ENCODE measurements around the gene MFNG. TPM values are rescaled to one million over a fixed set of nuclear protein-coding genes. Genes with fewer than 3 reads are reported as not detected.

The MFNG gene
- total RNA-seq, 2 experiments from 2014 or later = 225 to 235 TPM

- POLR2A ChIA-PET = interaction anchor here (0.5 to 1.2 kb wide), 2 partner anchors 132 to 340 kb away, joined by 3 read pairs; no protein-coding TSS in a partner anchor
- TF ChIP-seq EZH2phosphoT487 (IDR thresholded peaks at IDR 0.05; ENCODE audit: borderline replicate concordance, low read depth, low read length) = no peak
- TF ChIP-seq, protein P1, sequence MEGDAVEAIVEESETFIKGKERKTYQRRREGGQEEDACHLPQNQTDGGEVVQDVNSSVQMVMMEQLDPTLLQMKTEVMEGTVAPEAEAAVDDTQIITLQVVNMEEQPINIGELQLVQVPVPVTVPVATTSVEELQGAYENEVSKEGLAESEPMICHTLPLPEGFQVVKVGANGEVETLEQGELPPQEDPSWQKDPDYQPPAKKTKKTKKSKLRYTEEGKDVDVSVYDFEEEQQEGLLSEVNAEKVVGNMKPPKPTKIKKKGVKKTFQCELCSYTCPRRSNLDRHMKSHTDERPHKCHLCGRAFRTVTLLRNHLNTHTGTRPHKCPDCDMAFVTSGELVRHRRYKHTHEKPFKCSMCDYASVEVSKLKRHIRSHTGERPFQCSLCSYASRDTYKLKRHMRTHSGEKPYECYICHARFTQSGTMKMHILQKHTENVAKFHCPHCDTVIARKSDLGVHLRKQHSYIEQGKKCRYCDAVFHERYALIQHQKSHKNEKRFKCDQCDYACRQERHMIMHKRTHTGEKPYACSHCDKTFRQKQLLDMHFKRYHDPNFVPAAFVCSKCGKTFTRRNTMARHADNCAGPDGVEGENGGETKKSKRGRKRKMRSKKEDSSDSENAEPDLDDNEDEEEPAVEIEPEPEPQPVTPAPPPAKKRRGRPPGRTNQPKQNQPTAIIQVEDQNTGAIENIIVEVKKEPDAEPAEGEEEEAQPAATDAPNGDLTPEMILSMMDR (conservative IDR thresholded peaks at IDR 0.05; ENCODE audit: low read length) = no peak
- Histone ChIP-seq H3K4me1 (ENCODE audit: insufficient read depth, low read length, poor library complexity, severe bottlenecking) (peaks cover 7% of the 10 kb centered on the region), H3K9me3 (ENCODE audit: low read length) (no peaks in the 10 kb centered on the region), H3K27ac (ENCODE audit: low read depth, low read length, poor library complexity, severe bottlenecking) (no peak overlapping the region), H3K36me3 (ENCODE audit: insufficient read depth, low read length) (no peaks in the 10 kb centered on the region), H3K79me2 (ENCODE audit: insufficient read depth, low read depth, low read length) (no peaks in the 10 kb centered on the region), H3K4me2 (ENCODE audit: low read length) (no peak overlapping the region), H3K9me2 (ENCODE audit: insufficient read depth, low read length) (no peaks in the 10 kb centered on the region), H2AFZ (ENCODE audit: low read length) (no peak overlapping the region), H4K20me1 (ENCODE audit: insufficient read depth, low read length) (no peaks in the 10 kb centered on the region), H3K4me3 (ENCODE audit: low read depth, low read length, poor library complexity, severe bottlenecking) (no peak overlapping the region)
- BruUV-seq (replicated peaks) = no TSS peak
- CTCF ChIA-PET (ENCODE audit: unreplicated experiment) = no interaction called here
- intact Hi-C loops (cut with micrococcal nuclease; ENCODE audit: unreplicated experiment) = no loop called here
- no peak for DNase-seq (ENCODE audit: low spot score)
Measured at GRCh38 chr22:37449331-37450001, 36.7 kb downstream of the MFNG start.

DNA sequence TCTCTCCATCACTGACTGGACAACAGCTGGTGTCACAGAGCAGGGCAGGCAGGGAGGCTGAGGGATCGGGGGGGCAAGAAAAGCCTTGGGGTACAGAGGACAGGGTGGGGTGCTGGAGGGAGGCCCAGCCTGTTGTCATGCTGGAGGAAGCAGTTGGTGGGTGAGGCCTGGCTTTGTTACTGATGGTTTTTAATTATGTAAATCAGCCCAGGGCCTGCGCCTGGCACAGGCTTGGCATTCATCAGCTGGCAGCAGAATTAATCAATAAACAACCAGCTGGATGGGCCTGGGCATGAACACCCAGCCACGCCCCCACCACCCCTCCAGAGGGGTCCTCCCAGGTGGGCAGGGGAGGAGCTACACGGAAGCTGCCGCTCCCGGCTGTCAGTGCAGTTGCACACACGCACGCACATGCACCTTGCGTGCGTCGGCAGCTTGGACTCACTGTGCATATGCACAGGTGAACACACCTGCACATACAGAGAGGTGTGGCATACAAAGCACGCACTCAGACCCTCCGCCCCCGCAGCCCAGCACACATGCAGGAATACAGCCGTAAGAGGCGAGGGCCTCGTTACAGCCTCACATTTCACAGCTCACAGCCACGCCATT is 37.6 kb downstream of the MFNG start:
- Histone ChIP-seq H3K27ac (ENCODE audit: low read depth, low read length, poor library complexity, severe bottlenecking) (no peak overlapping the region), H4K20me1 (ENCODE audit: insufficient read depth, low read length) (no peaks in the 10 kb centered on the region), H3K4me1 (ENCODE audit: insufficient read depth, low read length, poor library complexity, severe bottlenecking) (peaks cover 7% of the 10 kb centered on the region), H3K79me2 (ENCODE audit: insufficient read depth, low read depth, low read length) (no peaks in the 10 kb centered on the region), H3K4me2 (ENCODE audit: low read length) (no peak overlapping the region), H3K9me2 (ENCODE audit: insufficient read depth, low read length) (no peaks in the 10 kb centered on the region), H3K4me3 (ENCODE audit: low read depth, low read length, poor library complexity, severe bottlenecking) (no peak overlapping the region), H3K36me3 (ENCODE audit: insufficient read depth, low read length) (no peaks in the 10 kb centered on the region), H2AFZ (ENCODE audit: low read length) (no peak overlapping the region), H3K9me3 (ENCODE audit: low read length) (no peaks in the 10 kb centered on the region)
- DNase-seq (ENCODE audit: low spot score) = no peak
- BruUV-seq (replicated peaks) = no TSS peak
- ChIA-PET POLR2A (interaction anchor here (0.5 to 1.2 kb wide), 2 partner anchors 131 to 339 kb away, joined by 3 read pairs; no protein-coding TSS in a partner anchor), CTCF (ENCODE audit: unreplicated experiment) (no interaction called here)
- intact Hi-C loops (cut with micrococcal nuclease; ENCODE audit: unreplicated experiment) = no loop called here
- TF ChIP-seq, protein P1 (conservative IDR thresholded peaks at IDR 0.05; ENCODE audit: low read length) = no peak
- TF ChIP-seq EZH2phosphoT487 (IDR thresholded peaks at IDR 0.05; ENCODE audit: borderline replicate concordance, low read depth, low read length) = no peak

GRCh38 chr22:37445501-37445900 is 40.7 kb downstream of the MFNG start:
- Histone ChIP-seq H3K9me2 (ENCODE audit: insufficient read depth, low read length) (no peaks in the 10 kb centered on the region), H3K36me3 (ENCODE audit: insufficient read depth, low read length) (no peaks in the 10 kb centered on the region), H3K4me3 (ENCODE audit: low read depth, low read length, poor library complexity, severe bottlenecking) (no peak overlapping the region), H4K20me1 (ENCODE audit: insufficient read depth, low read length) (no peaks in the 10 kb centered on the region), H3K9me3 (ENCODE audit: low read length) (peaks cover 5% of the 10 kb centered on the region; the same call in 1 of the 2 replicates), H3K27ac (ENCODE audit: low read depth, low read length, poor library complexity, severe bottlenecking) (no peak overlapping the region), H3K4me2 (ENCODE audit: low read length) (no peak overlapping the region), H2AFZ (ENCODE audit: low read length) (no peak overlapping the region), H3K4me1 (ENCODE audit: insufficient read depth, low read length, poor library complexity, severe bottlenecking) (peaks cover 4% of the 10 kb centered on the region), H3K79me2 (ENCODE audit: insufficient read depth, low read depth, low read length) (no peaks in the 10 kb centered on the region)
- no TSS peak for BruUV-seq (replicated peaks)
- POLR2A ChIA-PET = no interaction called here
- intact Hi-C loops (cut with micrococcal nuclease; ENCODE audit: unreplicated experiment) = no loop called here
- CTCF ChIA-PET (ENCODE audit: unreplicated experiment) = no interaction called here
- no peak for TF ChIP-seq EZH2phosphoT487 (IDR thresholded peaks at IDR 0.05; ENCODE audit: borderline replicate concordance, low read depth, low read length)
- TF ChIP-seq, protein P1 (conservative IDR thresholded peaks at IDR 0.05; ENCODE audit: low read length) = no peak
- no peak for DNase-seq (ENCODE audit: low spot score)
